Tibial artery (tissue), 4 donors: ENCODE measurements around the gene ACVR1.

Source experiments
- DNase-seq, 2 donors: peaks; one replicate each; pipeline ENCODE4 v3.0.0-alpha.2; 2019
- H3K27ac ChIP-seq, 2 donors: fragments of 200-600 bp; sonication (generic) in 1 of 2; 1 replicate in 1 of 2; 2 replicates in 1 of 2; pipeline ENCODE4 v1.5.1; 2018 to 2019; ENCODE audit warnings: mild to moderate bottlenecking in 1 of 2
- H3K27me3 ChIP-seq, 2 donors: fragments of 200-600 bp; sonication (generic) in 1 of 2; one replicate each; pipeline versions ENCODE4 v1.5.1 to v1.6.0; 2016 to 2019
- H3K36me3 ChIP-seq, 3 donors: fragments of 200-600 bp; sonication (generic) in 2 of 3; one replicate each; pipeline ENCODE4 v1.5.1; 2016 to 2019; ENCODE audit warnings: mild to moderate bottlenecking in 2 of 3
- H3K4me1 ChIP-seq, 4 donors: fragments of 200-600 bp; sonication (generic) in 2 of 4; 1 replicate in 3 of 4; 2 replicates in 1 of 4; pipeline ENCODE4 v1.5.1; 2016 to 2019
- H3K4me3 ChIP-seq, 2 donors: fragments of 200-600 bp; sonication (generic) in 1 of 2; 1 replicate in 1 of 2; 2 replicates in 1 of 2; pipeline ENCODE4 v1.5.1; 2018 to 2019; ENCODE audit warnings: mild to moderate bottlenecking in 2 of 2
- H3K9me3 ChIP-seq, 3 donors: fragments of 200-600 bp; sonication (generic) in 1 of 3; one replicate each; pipeline ENCODE4 v1.5.1; 2016 to 2019
- intact Hi-C: fragments of 100-400 bp; cut with DNase I; formaldehyde crosslinking; loops from one replicate; pipeline ENCODE4 v1.15.0; 2023; ENCODE audit warnings: low total_unique reads
- TF ChIP-seq, protein P1 (sequence below), 2 experiments: fragments of 200-600 bp in 1 of 2; fragments of 450-650 bp in 1 of 2; IDR thresholded peaks; one replicate each; pipeline ENCODE4 v1.5.1; 2017 to 2019; ENCODE audit warnings: antibody characterized with exemption in 2 of 2, mild to moderate bottlenecking in 1 of 2, moderate library complexity in 1 of 2

The ACVR1 gene

DNA sequence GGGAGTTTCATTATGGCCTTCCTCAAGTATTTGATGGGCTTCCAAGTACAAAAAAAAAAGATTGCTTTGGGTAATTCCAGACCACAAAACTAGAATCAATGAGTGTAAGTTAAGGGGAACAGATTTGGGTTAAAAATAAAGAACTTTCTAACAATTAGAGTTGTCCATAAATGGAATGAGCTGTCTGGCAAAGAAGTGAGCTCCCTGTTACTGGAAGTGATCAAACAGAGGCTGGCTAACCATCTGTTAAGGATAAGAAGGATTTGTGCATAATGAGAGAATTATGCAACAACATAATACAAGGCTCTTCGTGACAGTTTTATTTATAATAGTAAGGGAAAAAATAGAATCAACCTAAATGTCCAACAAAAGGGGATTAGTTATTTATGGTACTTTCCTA, 44.6 kb upstream of the ACVR1 start:
- intact Hi-C loops, result no loop called here
- TF ChIP-seq, protein P1, sequence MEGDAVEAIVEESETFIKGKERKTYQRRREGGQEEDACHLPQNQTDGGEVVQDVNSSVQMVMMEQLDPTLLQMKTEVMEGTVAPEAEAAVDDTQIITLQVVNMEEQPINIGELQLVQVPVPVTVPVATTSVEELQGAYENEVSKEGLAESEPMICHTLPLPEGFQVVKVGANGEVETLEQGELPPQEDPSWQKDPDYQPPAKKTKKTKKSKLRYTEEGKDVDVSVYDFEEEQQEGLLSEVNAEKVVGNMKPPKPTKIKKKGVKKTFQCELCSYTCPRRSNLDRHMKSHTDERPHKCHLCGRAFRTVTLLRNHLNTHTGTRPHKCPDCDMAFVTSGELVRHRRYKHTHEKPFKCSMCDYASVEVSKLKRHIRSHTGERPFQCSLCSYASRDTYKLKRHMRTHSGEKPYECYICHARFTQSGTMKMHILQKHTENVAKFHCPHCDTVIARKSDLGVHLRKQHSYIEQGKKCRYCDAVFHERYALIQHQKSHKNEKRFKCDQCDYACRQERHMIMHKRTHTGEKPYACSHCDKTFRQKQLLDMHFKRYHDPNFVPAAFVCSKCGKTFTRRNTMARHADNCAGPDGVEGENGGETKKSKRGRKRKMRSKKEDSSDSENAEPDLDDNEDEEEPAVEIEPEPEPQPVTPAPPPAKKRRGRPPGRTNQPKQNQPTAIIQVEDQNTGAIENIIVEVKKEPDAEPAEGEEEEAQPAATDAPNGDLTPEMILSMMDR (IDR thresholded peaks at IDR 0.05), result no peak
- Histone ChIP-seq H3K4me3 (no peak overlapping the region), H3K36me3 (no peaks in the 10 kb centered on the region), H3K4me1 (no peaks in the 10 kb centered on the region), H3K9me3 (no peaks in the 10 kb centered on the region), H3K27ac (no peak overlapping the region), H3K27me3 (no peaks in the 10 kb centered on the region)
- DNase-seq, result no peak

DNA sequence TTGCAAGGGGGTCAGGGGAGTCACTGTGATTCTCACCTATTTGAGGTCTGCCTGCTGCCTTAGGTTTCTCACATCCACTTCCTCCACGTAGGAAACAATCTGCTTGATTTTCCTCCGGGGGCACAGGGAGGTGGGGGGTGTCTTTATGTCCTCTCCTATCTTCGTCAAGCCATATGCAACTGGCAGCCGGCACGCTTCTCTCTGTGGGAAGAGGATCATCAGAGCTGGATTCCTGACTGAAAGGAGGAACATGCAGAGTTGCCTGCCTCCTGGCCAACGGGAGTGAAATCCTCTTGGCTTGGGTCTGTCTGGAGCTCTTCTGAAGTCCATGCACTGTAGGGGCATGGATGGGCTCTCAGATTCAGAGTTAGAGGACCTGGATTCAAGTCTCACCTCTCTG, 43.1 kb upstream of the ACVR1 start:
- intact Hi-C loops, result no loop called here
- TF ChIP-seq, protein P1 (IDR thresholded peaks at IDR 0.05), result no peak
- Histone ChIP-seq H3K27me3 (no peaks in the 10 kb centered on the region), H3K4me1 (no peaks in the 10 kb centered on the region), H3K36me3 (no peaks in the 10 kb centered on the region), H3K27ac (no peak overlapping the region), H3K9me3 (no peaks in the 10 kb centered on the region), H3K4me3 (no peak overlapping the region)
- no peak for DNase-seq

DNA sequence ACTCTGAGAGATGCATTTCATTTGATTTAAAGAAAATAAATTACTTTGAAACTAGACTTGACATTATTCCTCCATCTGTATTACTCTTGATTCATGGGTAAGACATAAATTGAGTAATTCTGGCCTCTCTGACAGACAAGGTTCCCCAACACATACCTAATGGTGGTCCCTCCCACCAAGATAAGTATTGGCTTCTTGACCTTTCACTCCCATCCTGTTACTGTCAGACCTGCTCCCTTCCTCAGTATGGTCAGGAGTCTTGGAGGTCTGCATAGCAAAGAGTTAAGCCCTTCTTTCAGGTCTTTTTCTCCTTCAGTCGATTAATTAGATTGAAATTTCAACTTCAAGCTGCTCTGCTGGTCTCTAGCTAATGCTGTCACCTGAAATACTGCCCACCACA, 42.2 kb upstream of the ACVR1 start:
- no peak for DNase-seq
- Histone ChIP-seq H3K9me3 (no peaks in the 10 kb centered on the region), H3K27me3 (no peaks in the 10 kb centered on the region), H3K36me3 (no peaks in the 10 kb centered on the region), H3K27ac (no peak overlapping the region), H3K4me3 (no peak overlapping the region), H3K4me1 (no peaks in the 10 kb centered on the region)
- intact Hi-C loops, result no loop called here
- TF ChIP-seq, protein P1 (IDR thresholded peaks at IDR 0.05), result no peak

DNA sequence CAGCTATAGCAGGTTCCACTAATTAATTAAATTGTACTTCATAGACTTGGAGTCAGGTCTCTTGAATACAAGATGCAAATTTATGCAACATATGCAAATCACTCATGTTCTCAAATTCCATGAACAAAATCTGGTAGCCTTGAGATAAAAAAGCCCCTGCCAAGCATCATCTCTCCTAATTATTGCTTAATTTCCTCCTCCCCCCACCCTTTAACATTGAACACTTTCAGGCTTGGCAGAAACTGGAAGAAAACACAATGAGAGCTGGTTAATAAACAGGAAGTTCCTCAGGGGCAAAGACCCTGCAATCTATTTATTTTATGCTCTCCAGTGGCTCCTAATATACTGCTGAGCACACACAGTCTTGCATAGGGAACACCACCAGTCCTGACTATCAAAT, 35.6 kb upstream of the ACVR1 start:
- TF ChIP-seq, protein P1 (IDR thresholded peaks at IDR 0.05), result no peak
- DNase-seq, result no peak
- H3K36me3 ChIP-seq, result no peaks in the 10 kb centered on the region
- no peaks in the 10 kb centered on the region for H3K27me3 ChIP-seq
- H3K27ac ChIP-seq, result no peak overlapping the region
- no peaks in the 10 kb centered on the region for H3K9me3 ChIP-seq
- intact Hi-C loops, result no loop called here
- H3K4me3 ChIP-seq, result no peak overlapping the region
- H3K4me1 ChIP-seq, result no peaks in the 10 kb centered on the region

DNA sequence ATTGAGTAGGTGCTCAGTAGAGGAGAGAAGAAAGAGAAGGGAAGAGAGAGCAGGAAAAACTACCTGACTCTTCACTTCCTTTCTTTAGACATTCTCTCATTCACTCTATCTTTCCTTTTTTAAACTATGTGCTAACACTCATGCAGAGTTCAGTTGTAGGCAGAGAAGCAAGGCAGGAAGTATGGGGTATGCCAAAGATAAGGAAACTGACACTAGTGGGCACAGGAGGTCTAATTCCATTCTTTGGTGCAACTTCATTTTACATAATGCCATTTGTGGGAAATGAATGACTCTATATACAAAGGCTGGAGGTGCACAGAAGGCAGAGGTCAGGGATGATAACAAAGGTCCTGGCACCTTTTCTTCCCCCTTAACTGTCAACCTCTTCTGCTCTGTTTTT, 35.1 kb upstream of the ACVR1 start:
- no peaks in the 10 kb centered on the region for H3K36me3 ChIP-seq
- intact Hi-C loops, result no loop called here
- H3K27ac ChIP-seq, result no peak overlapping the region
- DNase-seq, result no peak
- H3K4me3 ChIP-seq, result no peak overlapping the region
- H3K4me1 ChIP-seq, result no peaks in the 10 kb centered on the region
- no peaks in the 10 kb centered on the region for H3K9me3 ChIP-seq
- TF ChIP-seq, protein P1 (IDR thresholded peaks at IDR 0.05), result no peak
- no peaks in the 10 kb centered on the region for H3K27me3 ChIP-seq

DNA sequence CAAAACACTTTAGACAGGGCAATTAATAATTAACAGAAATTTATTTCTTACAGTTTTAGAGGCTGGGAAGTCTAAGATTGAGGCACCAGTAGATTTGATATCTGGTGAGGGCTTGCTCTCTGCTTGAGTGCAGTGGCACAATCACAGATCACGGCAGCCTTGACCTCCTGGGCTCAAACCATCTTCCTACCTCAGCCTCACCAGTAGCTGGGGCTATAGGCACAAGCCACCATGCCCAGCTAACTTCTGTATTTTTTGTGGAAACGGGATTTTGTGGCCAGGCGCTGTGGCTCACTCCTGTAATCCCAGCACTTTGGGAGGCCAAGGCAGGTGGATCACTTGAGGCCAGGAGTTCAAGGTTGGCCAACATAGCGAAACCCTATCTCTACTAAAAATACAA, 29.0 kb upstream of the ACVR1 start:
- TF ChIP-seq, protein P1 (IDR thresholded peaks at IDR 0.05), result no peak
- no peaks in the 10 kb centered on the region for H3K36me3 ChIP-seq
- no peak overlapping the region for H3K4me3 ChIP-seq
- no peak overlapping the region for H3K27ac ChIP-seq
- H3K27me3 ChIP-seq, result no peaks in the 10 kb centered on the region
- intact Hi-C loops, result no loop called here
- H3K9me3 ChIP-seq, result no peaks in the 10 kb centered on the region
- no peak for DNase-seq
- H3K4me1 ChIP-seq, result no peaks in the 10 kb centered on the region
